Epithelial cell of esophagus (primary cell): ENCODE data around the gene KIF1B.

Experiments
- DNase-seq: peaks from one replicate; pipeline ENCODE4 v3.0.0; 2010; ENCODE audit warnings: low read depth
- H3K4me3 ChIP-seq: 2 replicates; pipeline ENCODE4 v1.5.1; 2011; ENCODE audit warnings: mild to moderate bottlenecking, low read length, control low read depth
- CTCF ChIP-seq: IDR thresholded peaks from 2 replicates; pipeline ENCODE4 v1.5.1; 2011; ENCODE audit warnings: low read depth, mild to moderate bottlenecking, low read length, control low read depth, inconsistent platforms; ENCODE audit not compliant: insufficient read depth; ENCODE audit errors: missing control alignments

Gene KIF1B

GRCh38 chr1:10339036-10339567 lies 128.7 kb downstream of the KIF1B start:
- TF ChIP-seq CTCF, result no peak
- no peak overlapping the region for H3K4me3 ChIP-seq
- no peak for DNase-seq

DNA sequence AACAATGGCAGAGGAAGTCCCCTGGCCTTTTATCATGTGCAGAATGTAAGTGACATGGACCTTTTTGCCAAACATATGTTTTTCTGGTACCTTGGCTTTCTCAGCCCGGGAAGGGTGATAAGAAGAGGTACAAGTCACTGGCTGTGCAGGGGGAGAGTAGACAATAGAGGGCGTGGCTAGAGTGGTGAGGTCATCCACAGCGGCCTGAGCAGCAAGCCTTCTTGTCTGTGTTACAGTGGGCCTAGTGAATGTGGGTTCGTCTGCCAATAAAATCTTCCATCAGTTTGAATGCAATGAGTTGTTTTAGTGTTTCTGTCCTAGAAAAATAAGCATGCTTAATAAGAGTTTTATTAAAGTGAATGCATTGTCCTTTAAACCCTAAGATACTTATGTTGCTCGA lies 129.4 kb downstream of the KIF1B start:
- TF ChIP-seq CTCF, result no peak
- DNase-seq, result peak; percentile 76
- no peak overlapping the region for H3K4me3 ChIP-seq

- peak; percentile 72 for DNase-seq
Observed at GRCh38 chr1:10340930-10341590, 130.7 kb downstream of the KIF1B start.

GRCh38 chr1:10347109-10347508 lies 136.7 kb downstream of the KIF1B start:
- no peak overlapping the region for H3K4me3 ChIP-seq
- no peak for TF ChIP-seq CTCF
- DNase-seq, result no peak

More at GRCh38 chr1:10340930-10341590, 130.7 kb downstream of the KIF1B start:
- TF ChIP-seq CTCF, result no peak
- H3K4me3 ChIP-seq, result no peak overlapping the region

GRCh38 chr1:10353282-10353681 lies 142.9 kb downstream of the KIF1B start:
- TF ChIP-seq CTCF, result no peak
- DNase-seq, result no peak
- H3K4me3 ChIP-seq, result no peak overlapping the region

- no peak overlapping the region for H3K4me3 ChIP-seq
- TF ChIP-seq CTCF, result no peak
- DNase-seq, result no peak
Observed at GRCh38 chr1:10353693-10354092, 143.3 kb downstream of the KIF1B start.

GRCh38 chr1:10360045-10360444 lies 149.7 kb downstream of the KIF1B start:
- DNase-seq, result no peak
- H3K4me3 ChIP-seq, result no peak overlapping the region
- no peak for TF ChIP-seq CTCF
